Uterus (tissue), 4 donors: ENCODE data around the gene KCND2. TPM values are rescaled to one million over a fixed set of nuclear protein-coding genes. Genes with fewer than 3 reads are reported as not detected.

ENCODE experiments used
- DNase-seq, 2 donors: peaks; one replicate each; pipeline ENCODE4 v3.0.0-alpha.2; 2019 to 2020
- H3K27ac ChIP-seq, 2 donors: fragments of 200-600 bp; sonication (generic); 1 replicate in 1 of 2; 2 replicates in 1 of 2; pipeline ENCODE4 v1.5.1; 2016 to 2018
- H3K27me3 ChIP-seq, 2 donors: fragments of 200-600 bp; sonication (generic); one replicate each; pipeline ENCODE4 v1.5.1; 2018 to 2019; ENCODE audit warnings: control low read depth in 1 of 2
- H3K36me3 ChIP-seq, 2 donors: fragments of 200-600 bp; sonication (generic); one replicate each; pipeline ENCODE4 v1.5.1; 2019; ENCODE audit warnings: control low read depth in 1 of 2
- H3K4me1 ChIP-seq, 2 donors: fragments of 200-600 bp; sonication (generic); one replicate each; pipeline ENCODE4 v1.5.1; 2018 to 2019; ENCODE audit warnings: control low read depth in 1 of 2
- H3K4me3 ChIP-seq, 2 donors: fragments of 200-600 bp; sonication (generic); 1 replicate in 1 of 2; 2 replicates in 1 of 2; pipeline ENCODE4 v1.5.1; 2018 to 2019; ENCODE audit warnings: mild to moderate bottlenecking in 1 of 2
- H3K9me3 ChIP-seq, 2 donors: fragments of 200-600 bp; sonication (generic); one replicate each; pipeline ENCODE4 v1.5.1; 2019; ENCODE audit warnings: control low read depth in 1 of 2
- CTCF ChIP-seq, 4 experiments: fragments of 200-600 bp in 2 of 4; fragments of 450-650 bp in 2 of 4; sonication (generic) in 2 of 4; IDR thresholded peaks; one replicate each; pipeline ENCODE4 v1.5.1; 2016 to 2019; ENCODE audit warnings: antibody characterized with exemption in 4 of 4, mild to moderate bottlenecking in 2 of 4, moderate library complexity in 1 of 4
- POLR2A ChIP-seq, 2 donors: fragments of 450-650 bp; IDR thresholded peaks; one replicate each; pipeline ENCODE4 v1.6.1; 2016; ENCODE audit warnings: antibody characterized with exemption in 2 of 2, mild to moderate bottlenecking in 1 of 2, moderate library complexity in 1 of 2
- intact Hi-C: fragments of 100-400 bp; cut with DNase I; formaldehyde crosslinking; loops from one replicate; pipeline ENCODE4 v1.15.1; 2023; ENCODE audit warnings: low total_unique reads
- total RNA-seq, 4 donors: library from RNA; depleted of rRNA in 3 of 4; stranded (reverse); fragments of >200 nt in 3 of 4; gene quantifications; one replicate each; pipeline versions ENCODE4 v1.1.0 to v1.2.4, GENCODE V29; 2014 to 2023
- donor health status: DM: yes; HTN: yes; CAD: no.

Gene KCND2
- total RNA-seq, 4 donors from 2014 or later = 0.26 to 6.0 (median 4.5) TPM

DNA sequence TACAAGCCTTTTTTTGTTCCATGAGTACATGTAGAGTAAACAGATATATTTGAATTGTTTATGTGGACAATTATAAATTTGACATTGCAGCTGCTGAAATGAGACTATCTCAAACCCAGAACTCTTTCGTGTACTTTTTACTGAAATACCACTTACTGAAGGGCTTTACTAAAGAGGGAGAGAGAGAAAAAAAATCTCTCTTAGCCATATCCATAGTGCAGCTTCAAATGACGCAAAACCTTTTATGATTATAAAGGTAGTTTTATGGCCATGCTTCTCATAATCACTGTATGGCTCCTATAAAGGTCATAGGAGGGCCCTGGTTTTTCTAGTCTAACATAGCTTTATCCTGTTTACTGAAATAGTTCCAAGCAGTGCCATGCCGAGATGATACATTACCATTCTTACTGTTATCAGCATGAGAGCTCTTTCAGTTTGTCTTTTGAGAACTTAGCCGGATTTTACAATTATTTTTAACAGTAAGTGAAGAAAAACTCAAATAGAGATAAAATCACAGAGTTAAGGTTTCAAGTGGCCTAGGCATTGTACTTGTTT lies 35.1 kb downstream of the KCND2 start:
- Histone ChIP-seq H3K36me3 (no peaks in the 10 kb centered on the region), H3K4me3 (no peak overlapping the region), H3K27ac (no peak overlapping the region), H3K9me3 (no peaks in the 10 kb centered on the region), H3K4me1 (no peaks in the 10 kb centered on the region), H3K27me3 (no peaks in the 10 kb centered on the region)
- TF ChIP-seq POLR2A (IDR thresholded peaks at IDR 0.05) (no peak), CTCF (IDR thresholded peaks at IDR 0.05) (no peak)
- no peak for DNase-seq
- intact Hi-C loops = no loop called here

DNA sequence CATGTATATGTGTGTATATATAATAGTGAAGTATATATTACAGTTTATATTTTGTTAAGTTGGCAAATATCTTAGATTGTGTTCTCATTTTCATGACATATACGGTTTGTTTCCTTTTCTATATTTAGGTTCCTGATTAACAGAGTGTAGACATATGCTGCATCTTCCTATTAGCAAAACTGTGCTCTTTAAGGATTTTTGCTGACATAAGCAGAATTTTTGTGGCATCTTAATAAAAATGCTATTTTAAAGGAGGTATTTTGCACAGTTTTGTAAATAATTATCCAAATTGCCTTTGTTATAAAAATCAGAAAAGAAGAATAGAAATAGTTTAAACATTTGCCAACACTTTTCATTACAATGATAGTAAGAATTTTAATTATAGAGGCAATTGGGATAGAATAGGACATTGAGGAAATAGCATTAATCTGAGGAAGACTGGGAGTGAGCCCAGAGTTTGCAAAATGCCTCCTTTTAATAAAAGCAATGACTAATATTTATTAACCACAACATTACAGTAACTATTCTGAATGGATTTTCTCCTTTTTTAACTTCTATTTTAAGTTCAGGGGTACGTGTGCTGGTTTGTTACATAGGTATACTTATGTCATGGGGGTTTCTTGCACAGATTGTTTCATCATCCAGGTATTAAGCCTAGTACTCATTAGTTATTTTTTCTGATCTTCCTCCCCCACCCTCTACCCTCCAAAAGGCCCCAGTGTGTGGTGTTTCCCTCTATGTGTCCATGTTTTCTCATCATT lies 38.2 kb downstream of the KCND2 start:
- intact Hi-C loops = no loop called here
- no peak overlapping the region for H3K4me3 ChIP-seq
- no peak overlapping the region for H3K27ac ChIP-seq
- no peaks in the 10 kb centered on the region for H3K36me3 ChIP-seq
- H3K27me3 ChIP-seq = no peaks in the 10 kb centered on the region
- H3K9me3 ChIP-seq = no peaks in the 10 kb centered on the region
- no peaks in the 10 kb centered on the region for H3K4me1 ChIP-seq
- TF ChIP-seq CTCF (IDR thresholded peaks at IDR 0.05) (no peak), POLR2A (IDR thresholded peaks at IDR 0.05) (no peak)
- DNase-seq = no peak

DNA sequence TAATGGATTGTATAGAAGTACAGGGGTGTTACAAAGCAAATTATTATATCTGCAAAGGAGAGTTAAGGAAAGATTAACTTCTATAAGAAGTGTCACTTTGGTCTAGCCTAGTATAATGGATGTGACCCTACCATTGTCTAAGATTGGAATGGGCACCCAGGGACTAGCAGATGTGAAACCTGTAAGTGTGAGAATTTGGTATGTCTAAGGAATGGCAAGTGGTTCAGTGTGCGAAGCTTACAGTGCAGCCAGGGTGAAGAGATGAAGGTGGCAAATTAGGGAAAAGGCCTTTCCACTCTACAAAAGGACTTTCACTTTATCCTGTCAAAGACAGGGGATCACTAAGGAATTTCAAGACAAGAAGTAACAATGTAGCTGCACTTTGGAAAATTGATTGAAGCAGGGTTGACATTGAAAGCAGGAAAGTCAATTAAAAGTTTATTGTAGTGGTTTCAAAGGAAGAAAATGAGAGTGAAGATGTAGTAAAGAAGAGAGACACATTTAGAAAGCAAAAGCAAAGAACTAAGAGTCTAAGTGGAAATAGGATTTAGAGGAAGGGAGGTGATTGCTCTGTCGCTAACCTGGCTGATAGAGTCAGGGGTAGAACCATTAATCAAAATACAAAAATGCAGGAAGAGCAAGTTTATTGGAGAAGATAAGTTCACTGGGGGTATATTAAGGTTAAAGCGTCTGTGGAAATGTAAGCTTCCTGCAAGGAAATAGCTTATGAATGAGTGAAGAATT lies 47.4 kb downstream of the KCND2 start:
- no peak for DNase-seq
- TF ChIP-seq CTCF (IDR thresholded peaks at IDR 0.05) (no peak), POLR2A (IDR thresholded peaks at IDR 0.05) (no peak)
- intact Hi-C loops = no loop called here

DNA sequence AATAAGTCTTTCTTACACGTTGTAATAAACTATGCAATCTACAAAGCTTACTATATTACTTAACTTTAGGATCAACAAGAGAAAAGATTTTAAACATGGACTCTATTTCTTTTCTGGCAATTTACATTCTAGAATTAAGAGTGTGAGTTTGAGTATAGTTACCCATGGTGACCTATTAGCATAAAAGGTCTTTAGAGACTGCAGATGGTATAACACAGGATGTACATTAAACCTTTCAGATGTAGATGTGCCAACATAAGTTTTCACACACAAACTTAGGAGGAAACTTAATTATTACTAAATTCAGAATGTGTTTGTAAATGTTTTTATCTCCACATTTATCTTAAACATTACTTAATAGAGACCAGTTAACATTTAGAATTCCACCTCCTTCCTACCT lies 54.1 kb downstream of the KCND2 start:
- Histone ChIP-seq H3K4me1 (no peaks in the 10 kb centered on the region), H3K36me3 (no peaks in the 10 kb centered on the region), H3K9me3 (no peaks in the 10 kb centered on the region), H3K4me3 (no peak overlapping the region), H3K27me3 (no peaks in the 10 kb centered on the region), H3K27ac (no peak overlapping the region)
- no peak for DNase-seq
- intact Hi-C loops = no loop called here
- TF ChIP-seq CTCF (IDR thresholded peaks at IDR 0.05) (no peak), POLR2A (IDR thresholded peaks at IDR 0.05) (no peak)

More for the DNA sequence above, 47.4 kb downstream of the KCND2 start:
- H3K27ac ChIP-seq = no peak overlapping the region
- H3K4me1 ChIP-seq = no peaks in the 10 kb centered on the region
- no peaks in the 10 kb centered on the region for H3K9me3 ChIP-seq
- H3K27me3 ChIP-seq = no peaks in the 10 kb centered on the region
- no peak overlapping the region for H3K4me3 ChIP-seq
- no peaks in the 10 kb centered on the region for H3K36me3 ChIP-seq

DNA sequence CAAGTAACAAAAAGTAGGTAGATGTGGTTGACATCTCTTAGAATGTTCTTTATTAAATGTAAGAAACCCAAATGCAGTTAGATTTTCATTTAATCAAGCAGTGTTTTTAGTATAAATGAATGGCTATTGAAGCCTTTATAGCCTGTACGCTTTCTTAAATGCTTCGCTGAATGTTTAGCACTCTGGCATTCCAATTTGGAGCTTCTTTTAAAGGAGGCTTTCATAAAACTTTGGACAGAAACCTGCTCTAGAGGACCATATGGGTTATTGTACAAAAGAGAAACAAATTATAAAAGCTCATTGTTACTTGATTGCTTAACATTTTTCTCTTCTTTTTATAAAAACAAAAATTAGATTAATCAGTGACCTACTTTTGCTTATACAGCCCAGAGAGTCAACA lies 59.5 kb downstream of the KCND2 start:
- H3K4me1 ChIP-seq = no peaks in the 10 kb centered on the region
- no peak overlapping the region for H3K27ac ChIP-seq
- H3K4me3 ChIP-seq = no peak overlapping the region
- H3K36me3 ChIP-seq = no peaks in the 10 kb centered on the region
- no peaks in the 10 kb centered on the region for H3K27me3 ChIP-seq
- intact Hi-C loops = no loop called here
- DNase-seq = no peak
- H3K9me3 ChIP-seq = no peaks in the 10 kb centered on the region
- TF ChIP-seq POLR2A (IDR thresholded peaks at IDR 0.05) = no peak
- no peak for TF ChIP-seq CTCF (IDR thresholded peaks at IDR 0.05)
